Left cardiac atrium (tissue), 4 donors: ENCODE results near the gene BMP2K. TPM values are rescaled to one million over a fixed set of nuclear protein-coding genes. Genes with fewer than 3 reads are reported as not detected.

Experiments used
- ATAC-seq, 2 donors: fragments of 200-7000 bp; cut with Tn5 transposase; one replicate each; pipeline ENCODE4 v1.9.1; 2020; ENCODE audit warnings: mild to moderate bottlenecking in 2 of 2, moderate library complexity in 2 of 2
- DNase-seq: peaks from one replicate; pipeline ENCODE4 v3.0.0-alpha.2; 2020
- intact Hi-C, 2 donors: fragments of 100-400 bp; cut with DNase I; formaldehyde crosslinking; loops; one replicate each; pipeline versions ENCODE4 v1.14.1 to v1.15.1; 2022 to 2023
- total RNA-seq, 2 donors: library from RNA; stranded (reverse); fragmentation: NEBNext Ultra II Directional; extraction: Animal tissue kit (Norgen Biotek cat#: 25700); gene quantifications; one replicate each; pipeline ENCODE4 v1.2.1, GENCODE V29; 2021
- donor health status: DM: no; HTN: yes; CAD: no.
- donor health status: DM: no; HTN: yes; CAD: no; lungs with severe emphysema.
- donor health status: DM: yes; HTN: yes; CAD: no.
- donor health status: Dilated cardiomyopathy.

The BMP2K gene
- total RNA-seq, 2 donors from 2014 or later = 41.3 to 46.3 TPM

DNA sequence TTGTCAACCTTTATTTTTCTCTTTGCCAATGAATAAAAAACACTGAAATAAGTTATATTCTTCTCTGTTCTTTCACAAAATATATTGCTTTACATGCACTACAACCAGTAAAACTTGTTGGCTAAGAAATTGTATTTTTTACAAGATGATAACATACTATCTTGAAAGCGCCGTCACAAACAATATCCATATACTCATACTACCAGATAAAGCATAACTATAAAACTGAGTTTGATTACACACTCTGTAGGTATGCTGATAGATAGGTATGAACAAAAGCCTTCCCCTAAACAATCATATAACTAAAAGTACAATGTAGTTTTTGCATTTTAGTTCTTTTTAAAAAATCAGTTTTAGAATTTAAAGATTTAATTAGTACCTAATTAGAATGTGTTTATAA is 13.6 kb upstream of the BMP2K start:
- intact Hi-C loops = no loop called here
- ATAC-seq (no peak), DNase-seq (no peak)

DNA sequence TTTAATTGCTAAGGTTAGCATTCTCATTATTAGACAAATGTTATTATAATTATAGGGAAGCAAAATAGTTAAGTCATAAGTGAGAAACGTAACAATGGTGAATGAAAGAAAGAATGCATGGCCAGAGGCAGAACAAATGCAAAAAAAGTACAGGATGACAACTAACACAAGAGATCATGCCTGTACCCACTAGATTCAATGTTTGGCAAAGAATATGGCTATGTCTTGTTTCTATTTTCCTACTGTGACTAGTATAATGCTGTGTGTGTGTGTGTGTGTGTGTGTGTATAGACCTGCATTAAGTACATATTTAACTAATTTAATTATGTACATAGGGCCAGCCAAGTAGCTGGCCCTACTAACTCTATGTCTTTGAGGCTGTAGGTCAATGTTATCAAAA is 12.9 kb upstream of the BMP2K start:
- no peak for DNase-seq
- ATAC-seq = no peak
- intact Hi-C loops = no loop called here

DNA sequence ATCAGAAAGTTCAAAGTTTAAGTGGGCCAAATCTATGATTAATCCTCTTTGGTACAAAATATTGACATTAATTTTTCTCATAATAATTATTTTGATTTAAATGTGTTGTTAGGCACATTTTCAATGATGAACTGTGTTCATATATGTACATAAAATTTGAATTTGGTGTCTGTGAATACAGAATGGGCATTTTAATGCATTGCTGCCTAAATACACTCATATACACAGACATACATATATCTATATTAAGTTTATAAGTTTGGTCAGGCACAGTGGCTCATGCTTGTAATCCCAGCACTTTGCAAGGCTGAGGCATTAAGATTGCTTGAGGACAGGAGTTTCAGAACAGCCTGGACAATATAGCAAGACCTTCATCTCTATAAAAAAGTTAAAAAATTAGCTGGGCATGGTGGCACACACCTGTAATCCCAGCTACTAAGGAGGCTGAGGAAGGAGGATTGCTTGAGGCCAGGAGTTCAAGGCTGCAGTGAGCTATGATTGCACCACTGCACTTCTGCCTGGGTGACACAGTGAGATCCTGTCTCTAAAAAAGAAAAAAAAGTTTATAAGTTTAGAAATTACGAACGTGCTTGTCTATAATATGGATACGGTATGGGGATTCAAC is 12.3 kb upstream of the BMP2K start:
- intact Hi-C loops = no loop called here
- DNase-seq = no peak
- no peak for ATAC-seq

DNA sequence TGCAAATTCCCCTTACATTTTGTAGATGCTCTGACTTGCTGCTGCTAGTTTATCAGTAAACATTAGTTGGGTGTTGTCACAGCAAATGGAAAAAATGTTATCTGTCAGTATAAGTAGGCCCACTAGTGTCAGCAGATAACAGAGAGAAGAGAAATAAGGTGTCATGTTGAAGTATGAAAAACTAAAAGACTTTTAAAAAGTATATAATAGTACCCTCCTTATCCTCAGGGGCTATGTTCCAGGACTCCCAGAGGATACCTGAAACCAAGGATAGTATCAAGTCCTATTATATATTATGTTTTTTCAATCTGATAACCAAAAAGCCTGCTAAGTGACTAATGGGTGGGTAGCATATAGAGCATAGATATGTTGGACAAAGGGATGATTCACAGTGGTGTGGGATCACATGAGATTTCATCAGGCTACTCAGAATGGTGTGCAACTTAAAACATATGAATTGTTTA is 11.6 kb upstream of the BMP2K start:
- DNase-seq = no peak
- intact Hi-C loops = no loop called here
- ATAC-seq = no peak

DNA sequence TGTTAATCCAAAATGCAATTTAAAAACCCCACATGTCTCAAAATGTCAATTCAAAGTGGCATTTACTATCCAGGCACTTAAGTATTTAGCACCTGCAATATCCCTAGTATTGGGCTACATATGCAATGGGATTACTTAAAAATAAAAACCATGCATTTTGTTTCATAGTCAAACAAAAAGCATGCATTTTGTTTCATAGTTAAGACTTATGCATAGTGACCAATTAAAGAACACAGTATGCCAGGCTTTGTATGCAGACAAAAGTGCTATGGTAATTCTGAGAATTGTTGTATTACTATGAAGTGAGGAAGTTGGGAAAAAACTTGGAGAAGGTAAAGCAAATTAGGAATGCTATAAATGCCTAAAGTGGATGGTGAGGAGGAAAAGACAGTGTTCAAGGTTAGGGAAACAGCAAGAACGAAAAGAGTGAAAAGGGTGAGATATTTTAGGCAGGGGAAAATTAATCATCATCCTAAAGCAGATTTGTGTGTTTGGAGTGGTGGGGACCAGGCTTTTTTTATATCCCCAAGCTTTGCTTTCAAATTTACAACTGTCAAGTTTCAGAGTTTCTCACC is 10.6 kb upstream of the BMP2K start:
- intact Hi-C loops = no loop called here
- ATAC-seq (no peak), DNase-seq (no peak)

DNA sequence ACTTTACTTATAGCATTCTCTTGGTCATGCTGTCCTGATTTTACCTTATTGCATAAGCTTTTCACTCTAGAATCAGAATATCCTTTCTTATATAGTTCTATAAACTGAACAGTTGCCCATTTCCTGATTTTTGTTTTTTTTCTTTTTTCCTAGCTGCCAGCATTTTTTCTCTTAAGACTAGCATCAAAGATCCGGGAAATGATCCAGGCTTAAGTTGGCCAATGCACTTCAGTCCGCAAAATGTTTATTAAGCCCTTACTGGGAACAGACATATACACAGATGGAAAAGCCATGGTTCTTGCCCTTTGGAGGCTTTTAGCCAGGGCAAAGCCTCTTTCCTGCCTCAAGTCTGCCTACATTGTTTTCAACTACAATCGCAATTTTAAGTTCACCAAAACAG is 10.1 kb upstream of the BMP2K start:
- intact Hi-C loops = no loop called here
- ATAC-seq (no peak), DNase-seq (no peak)

DNA sequence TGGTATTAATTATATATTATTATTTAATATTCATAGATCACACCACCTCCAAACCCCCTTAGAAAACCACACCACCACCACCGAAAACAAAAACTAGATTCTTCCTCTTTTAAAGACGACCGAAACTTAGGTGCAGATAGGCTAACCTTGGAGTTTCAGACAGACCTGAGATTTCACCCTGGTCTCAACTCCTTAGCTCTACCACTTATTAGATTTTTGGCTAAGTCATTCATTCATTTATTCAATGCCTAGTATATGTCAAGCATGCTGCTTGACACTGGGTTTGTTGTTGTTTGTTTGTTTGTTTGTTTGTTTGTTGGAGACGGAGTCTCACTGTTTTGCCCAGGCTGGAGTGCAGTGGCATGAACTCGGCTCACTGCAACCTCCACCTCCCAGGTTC is 9.5 kb upstream of the BMP2K start:
- no peak for DNase-seq
- no peak for ATAC-seq
- intact Hi-C loops = no loop called here

DNA sequence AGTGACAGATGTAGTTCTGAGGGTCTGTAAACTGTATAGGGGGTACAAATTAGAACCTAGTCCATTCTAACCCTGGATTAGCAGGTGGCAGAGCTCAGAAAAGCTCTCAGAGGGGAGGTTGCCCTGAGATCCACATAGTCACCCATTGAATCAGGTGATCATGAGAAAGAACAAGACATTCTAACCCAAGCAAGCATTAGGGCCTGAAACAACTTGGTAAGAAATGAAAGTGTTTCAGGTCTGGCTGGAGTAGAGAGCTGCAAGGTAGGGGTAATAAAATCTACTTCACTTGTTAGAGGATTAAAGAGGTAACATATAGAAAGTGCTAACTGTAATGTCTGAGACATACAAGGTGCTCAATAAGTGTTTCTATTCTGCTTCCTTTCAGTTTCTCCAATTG is 8.8 kb upstream of the BMP2K start:
- intact Hi-C loops = no loop called here
- no peak for ATAC-seq
- no peak for DNase-seq

DNA sequence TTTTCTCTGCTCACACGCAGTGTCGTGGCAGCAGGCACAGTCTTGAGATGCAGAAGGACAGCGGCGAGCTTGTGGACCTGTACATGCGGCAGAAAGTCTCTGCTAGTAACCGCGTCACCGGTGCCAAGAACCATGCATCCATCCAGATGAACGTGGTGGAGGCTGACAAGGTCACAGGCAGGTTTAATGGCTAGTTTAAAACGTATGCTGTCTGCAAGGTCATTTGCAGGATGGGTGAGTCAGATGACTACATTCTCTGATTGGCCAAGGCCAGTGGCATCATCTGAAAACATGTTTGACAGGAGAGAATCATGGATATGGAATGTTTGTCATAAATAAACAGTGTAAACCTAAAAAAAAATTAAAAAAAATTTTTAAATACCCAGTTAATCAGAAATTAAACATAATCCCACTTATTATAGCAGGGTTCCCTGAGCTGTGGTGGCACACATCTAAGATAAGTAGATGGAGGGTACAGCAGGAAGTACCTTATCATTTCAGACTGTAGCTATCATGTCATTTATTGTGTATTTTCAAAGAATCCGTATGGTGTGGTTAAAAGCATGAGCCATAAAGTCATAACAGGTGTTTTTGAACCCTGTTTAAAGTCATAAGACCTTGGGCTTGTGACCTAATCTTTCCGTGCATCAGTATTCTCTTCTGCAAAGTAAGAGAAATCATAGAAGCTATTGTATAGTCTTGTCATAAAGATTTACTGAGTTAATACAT is 7.5 kb upstream of the BMP2K start:
- DNase-seq (no peak), ATAC-seq (peak in 1 of 2 donors; percentile 43)
- intact Hi-C loops = no loop called here

DNA sequence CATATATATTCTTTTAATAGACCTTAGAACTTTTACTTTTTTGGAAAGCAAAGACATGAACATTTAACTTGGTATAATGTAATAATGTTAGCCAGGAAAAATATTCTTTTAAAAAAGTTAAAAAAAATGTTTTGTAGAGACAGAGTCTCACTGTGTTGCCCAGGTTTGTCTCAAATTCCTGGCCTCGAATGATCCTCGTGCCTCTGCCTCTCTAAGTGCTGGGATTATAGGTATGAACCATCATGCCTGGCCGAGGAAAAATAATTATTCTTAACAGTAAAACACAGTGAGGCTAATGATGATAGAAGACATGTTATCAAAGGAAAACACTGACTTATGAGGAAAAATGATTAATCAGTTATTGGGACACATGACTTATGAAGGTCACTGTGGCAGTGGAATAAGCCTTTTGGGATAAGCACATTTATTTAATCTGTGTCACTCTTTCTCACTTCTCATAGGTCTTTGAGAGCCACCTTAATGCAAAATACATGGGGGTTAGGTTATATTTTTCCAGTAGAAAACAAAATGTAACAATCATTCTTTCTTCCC is 6.0 kb upstream of the BMP2K start:
- intact Hi-C loops = loop anchor here (10.0 kb wide), 2 partner anchors 125 to 155 kb away; no protein-coding TSS in a partner anchor
- DNase-seq = no peak
- ATAC-seq = no peak

DNA sequence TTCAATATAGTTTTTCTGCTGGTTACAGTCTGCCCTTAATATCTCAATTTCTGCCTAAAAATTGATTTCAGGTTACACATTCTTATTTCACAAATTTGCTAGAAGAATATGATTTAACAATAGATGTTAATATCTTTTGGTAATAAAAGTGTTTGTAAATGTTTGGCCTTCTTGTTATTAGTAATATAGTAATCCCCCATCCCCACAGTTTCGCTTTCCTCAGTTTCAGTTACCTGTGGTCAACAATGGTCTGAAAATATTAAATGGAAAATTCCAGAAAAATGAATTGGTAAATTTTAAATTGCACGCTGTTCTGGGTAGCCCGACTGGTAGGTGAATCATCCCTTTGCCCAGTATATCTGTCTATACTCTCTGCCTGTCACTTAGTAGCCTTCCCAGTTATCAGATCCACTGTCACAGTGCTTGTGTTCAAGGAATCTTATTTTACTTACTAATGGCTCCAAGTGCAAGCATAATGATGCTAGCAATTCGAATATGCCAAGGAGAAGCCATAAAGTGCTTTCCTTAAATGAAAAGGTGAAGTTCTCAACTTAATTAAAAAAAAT is 3.5 kb upstream of the BMP2K start:
- no peak for ATAC-seq
- no peak for DNase-seq
- intact Hi-C loops = loop anchor here (10.0 kb wide), 2 partner anchors 128 to 158 kb away; no protein-coding TSS in a partner anchor

DNA sequence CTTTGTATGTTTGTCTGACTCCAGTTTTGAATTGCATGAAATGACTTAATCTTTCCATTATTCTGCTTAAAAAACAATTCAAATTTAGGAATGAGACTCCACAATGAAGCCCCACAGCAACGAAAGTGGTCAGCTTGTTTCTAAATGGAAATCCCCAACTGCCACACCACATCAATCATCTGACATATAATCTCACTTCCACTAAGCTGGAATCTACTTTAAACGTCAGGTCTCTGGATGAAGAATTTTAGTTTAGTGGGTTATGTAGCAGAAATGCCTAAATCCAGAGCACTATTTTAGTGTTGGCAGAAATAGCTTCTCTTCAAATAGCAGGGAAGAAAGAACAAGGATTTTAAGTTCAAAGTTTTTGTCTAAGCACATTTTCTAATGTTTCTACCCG is 1.7 kb upstream of the BMP2K start:
- no peak for DNase-seq
- intact Hi-C loops = loop anchor here (10.0 kb wide), 2 partner anchors 130 to 160 kb away; no protein-coding TSS in a partner anchor
- no peak for ATAC-seq

DNA sequence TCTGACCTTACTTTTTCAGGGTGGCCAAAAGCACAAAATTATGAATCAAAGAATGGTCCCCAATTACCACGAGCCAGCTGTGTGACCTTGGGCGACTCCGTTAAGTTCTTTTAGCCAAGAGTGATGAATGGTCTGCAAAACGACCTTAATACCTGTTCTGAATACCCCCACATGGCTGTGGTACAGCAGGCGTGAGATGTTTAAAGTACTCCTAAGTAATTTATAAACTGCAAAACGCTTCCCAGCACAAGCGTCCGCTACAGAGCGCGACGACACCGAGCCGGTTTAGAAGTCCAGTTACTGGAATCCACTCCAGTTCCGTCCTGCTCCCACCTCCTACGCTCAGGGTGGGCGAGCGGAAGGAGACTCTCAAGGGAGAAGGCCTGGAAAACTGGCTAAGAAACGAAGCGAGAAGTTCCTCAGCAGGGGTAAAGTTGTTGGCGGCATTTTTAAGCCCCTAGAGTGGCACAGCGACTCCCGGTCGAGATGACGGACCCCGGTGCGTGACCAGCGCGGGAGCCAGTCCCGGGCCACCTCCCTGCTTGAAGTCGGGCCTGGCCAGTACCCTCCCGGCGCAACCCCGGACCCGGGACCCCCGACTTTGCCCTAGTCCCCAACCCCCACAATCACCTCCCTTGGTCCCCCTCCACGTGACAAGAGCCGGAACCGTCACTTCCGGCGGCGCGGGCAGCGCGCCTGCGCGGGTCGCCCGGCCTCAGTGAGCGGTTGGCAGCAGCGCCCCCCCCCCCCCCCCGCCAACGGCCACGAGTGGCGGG is 659 bp upstream of the BMP2K start:
- ATAC-seq = peak; percentile 91 to 92
- intact Hi-C loops = loop anchor here (2.0 to 10.0 kb wide), 4 partner anchors 83 to 163 kb away; no protein-coding TSS in a partner anchor
- DNase-seq = peak; percentile 89

DNA sequence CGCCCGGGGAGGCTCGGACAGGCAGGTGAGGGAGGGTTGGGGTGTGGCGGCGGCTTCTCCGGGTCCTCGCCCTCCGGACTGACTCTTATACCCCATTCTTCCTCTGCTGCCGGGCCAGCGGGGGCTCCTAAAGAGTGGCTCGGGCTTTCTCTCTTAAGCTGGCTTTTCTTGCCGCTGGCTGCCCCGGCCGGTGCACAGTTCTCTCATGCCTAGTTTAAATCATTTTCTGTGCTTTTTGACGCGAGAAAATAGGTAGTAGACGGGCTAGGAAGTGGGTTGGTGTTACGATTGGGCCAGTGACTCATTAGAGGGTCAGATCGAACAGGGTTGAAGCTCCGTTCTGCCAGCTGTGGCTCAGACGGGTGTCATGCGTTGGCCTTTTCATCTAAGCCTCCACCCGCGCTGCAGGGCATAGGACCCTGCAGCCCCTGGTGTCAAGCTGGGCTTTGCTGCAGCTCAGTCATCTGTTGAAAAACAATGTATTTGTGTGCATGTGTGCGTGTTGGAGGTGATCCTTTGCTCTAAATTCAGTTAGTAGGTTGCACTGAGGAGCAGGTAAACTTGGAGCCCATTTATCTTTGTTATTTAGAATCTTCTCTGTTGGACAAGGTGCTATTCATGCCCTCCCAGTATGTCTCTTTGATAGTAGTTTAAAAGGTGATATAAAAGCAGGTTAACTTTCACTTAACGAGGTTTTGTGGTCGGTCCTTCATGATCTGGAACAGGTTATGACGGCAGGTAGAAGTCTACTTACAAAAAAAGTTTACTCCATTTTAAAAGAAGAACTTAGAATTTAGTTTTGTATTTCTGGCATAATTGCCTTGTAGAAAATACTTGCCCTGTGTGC is 802 bp downstream of the BMP2K start:
- ATAC-seq (peak; percentile 11 to 49), DNase-seq (peak; percentile 57)
- intact Hi-C loops = loop anchor here (2.0 to 10.0 kb wide), 4 partner anchors 85 to 164 kb away; no protein-coding TSS in a partner anchor

DNA sequence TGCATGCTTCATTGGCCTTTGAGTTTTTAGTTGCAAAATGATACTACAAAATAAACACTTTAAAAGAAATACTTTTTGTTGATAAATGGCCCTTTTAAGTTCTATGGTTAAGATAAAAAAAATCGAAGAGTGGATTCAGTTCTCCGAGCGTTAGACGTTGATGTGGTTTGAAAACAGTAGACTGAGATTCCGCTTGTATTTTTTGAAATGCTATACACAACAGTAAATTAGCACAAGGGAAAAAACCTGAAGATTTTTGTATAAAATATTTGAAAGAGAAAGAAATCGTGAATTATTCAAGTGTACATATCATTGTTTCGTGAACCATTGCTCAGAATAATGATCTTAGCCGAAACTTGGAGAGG is 1.4 kb downstream of the BMP2K start:
- intact Hi-C loops = loop anchor here (2.0 to 10.0 kb wide), 4 partner anchors 85 to 165 kb away; no protein-coding TSS in a partner anchor
- DNase-seq = no peak
- no peak for ATAC-seq

DNA sequence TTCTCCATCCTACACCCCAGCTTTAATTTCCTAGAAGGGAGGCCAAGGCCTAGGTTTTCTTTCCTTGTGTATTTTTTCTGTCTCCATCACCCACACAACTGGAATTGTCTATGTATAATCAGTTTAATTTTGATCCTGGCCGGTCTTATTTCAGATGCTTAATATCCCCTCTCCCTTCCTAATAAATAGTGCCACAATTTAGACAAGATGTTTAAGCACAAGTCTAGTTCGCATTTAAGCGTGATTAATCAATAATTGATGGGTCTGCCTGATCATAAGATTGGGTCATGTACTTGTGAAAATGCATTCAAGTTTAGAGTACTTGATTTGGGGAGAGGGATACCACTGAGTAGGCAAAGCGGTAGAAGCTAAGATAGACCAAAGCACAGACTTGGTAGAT is 2.4 kb downstream of the BMP2K start:
- ATAC-seq (no peak), DNase-seq (no peak)
- intact Hi-C loops = loop anchor here (5.0 to 10.0 kb wide), 3 partner anchors 86 to 164 kb away; no protein-coding TSS in a partner anchor

DNA sequence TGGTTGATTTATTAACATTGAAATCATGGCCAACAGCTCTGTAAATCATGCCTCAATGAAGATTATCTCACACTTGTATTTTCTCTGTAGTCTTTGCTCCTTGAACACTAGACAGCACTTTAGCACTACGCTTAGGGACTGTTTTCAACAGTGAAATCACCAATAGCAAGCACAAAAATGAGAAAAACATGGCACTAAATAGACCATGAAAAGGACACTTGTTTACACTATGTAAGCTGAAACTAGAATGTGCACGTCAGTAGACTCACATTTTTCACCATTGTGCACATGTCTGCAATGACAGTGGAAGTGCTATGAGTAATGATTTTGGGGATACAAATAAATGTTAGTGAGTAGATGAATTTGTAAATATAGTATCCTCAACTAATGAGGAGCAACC is 3.1 kb downstream of the BMP2K start:
- no peak for ATAC-seq
- intact Hi-C loops = loop anchor here (5.0 to 10.0 kb wide), 3 partner anchors 87 to 164 kb away; no protein-coding TSS in a partner anchor
- DNase-seq = no peak

DNA sequence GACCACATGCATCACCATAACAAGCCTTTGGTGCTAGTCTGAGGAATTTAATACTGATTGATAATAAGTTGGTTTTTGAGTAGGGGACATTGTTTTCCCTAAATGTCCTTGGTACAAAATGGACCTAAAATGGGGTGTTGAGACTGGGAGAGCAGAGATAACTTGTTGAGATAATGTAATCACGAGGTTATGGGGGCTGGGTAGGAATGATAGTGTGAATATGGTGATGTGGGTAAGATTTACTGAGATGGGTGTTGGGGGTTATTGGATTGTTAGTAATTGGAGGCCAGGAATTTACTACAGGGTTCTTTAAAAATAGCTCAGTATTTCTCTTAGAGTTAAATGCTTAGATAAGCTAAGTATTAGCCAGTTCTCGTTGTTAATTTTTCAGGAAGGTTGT is 3.9 kb downstream of the BMP2K start:
- ATAC-seq (no peak), DNase-seq (no peak)
- intact Hi-C loops = loop anchor here in 1 of 2 donors (5.0 kb wide), 1 partner anchor 82 kb away; no protein-coding TSS in a partner anchor
